HG03039 (cell line): Measurements from ENCODE around the gene PSMD8.
"Not testable (repeated sequence)": the region's sequence is repeated elsewhere in the genome, so short reads cannot be mapped to it uniquely, and the experiment has no call there.

ENCODE experiments used
- ATAC-seq: cut with Tn5 transposase; IDR thresholded peaks from one replicate; pipeline ENCODE4 v1.9.1; 2021; ENCODE audit warnings: mild to moderate bottlenecking, moderate library complexity; ENCODE audit not compliant: unreplicated experiment

The PSMD8 gene

DNA sequence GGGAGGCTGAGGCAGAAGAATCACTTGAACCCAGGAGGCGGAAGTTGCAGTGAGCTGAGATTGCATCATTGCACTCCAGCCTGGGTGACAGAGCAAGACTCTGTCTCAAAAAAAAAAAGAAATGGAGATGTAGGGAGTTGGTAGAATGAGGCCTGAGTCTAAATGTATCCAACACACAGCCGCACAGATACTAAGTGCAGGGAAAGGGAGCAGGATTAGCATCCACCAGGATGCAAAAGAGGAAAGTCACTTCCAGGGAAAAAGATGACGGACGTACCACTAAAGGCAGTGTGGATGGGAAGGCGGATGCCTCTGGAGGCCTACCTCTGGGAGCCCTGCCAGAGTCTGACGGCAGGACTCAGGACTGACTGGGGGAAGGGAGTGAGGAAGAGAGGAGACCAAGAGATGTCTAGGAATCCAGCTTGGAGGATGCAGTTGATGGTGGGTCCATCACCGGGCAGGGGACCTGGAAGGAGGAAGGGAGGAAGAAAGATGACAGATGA lies 35.3 kb downstream of the PSMD8 start:
- no peak for ATAC-seq

- ATAC-seq, result not testable (repeated sequence)
These were observed 36.0 kb downstream of the PSMD8 start for GRCh38 chr19:38410407-38410806.

DNA sequence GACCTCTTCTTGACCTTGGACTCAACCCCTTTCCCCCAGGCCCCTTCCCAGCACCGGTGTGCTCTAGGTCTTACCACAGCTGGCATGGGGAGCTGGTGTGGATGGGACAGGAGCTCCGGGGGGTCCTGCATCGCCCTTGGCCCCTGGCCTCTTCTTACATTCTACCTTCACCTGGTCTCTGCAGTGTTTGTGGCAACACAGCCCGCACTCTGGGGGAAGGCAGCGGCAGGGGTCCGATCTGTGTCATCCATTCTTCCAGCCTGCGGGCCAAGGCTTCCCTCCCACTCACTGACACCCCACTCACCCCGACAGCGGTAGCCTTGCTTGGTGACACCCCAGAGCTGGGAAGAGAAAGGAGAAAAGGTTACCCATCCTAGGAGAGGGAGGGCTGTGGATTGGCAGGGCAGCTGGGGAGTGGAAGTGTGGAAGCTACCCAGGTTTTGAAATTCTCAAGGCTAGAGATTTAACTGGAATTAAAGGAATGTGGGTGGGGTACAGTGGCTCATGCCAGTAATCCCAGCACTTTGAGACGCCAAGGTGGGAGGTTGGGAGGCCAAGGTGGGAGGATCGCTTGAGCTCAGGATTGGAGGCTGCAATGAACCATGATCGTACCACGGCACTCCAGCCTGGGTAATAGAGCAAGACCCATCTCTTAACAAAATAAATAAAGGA lies 36.8 kb downstream of the PSMD8 start:
- ATAC-seq, result no peak

- not testable (repeated sequence) for ATAC-seq
These were observed 37.5 kb downstream of the PSMD8 start for GRCh38 chr19:38411898-38412297.

GRCh38 chr19:38412491-38412890 lies 38.1 kb downstream of the PSMD8 start:
- ATAC-seq, result no peak

GRCh38 chr19:38412961-38413360 lies 38.6 kb downstream of the PSMD8 start:
- no peak for ATAC-seq

DNA sequence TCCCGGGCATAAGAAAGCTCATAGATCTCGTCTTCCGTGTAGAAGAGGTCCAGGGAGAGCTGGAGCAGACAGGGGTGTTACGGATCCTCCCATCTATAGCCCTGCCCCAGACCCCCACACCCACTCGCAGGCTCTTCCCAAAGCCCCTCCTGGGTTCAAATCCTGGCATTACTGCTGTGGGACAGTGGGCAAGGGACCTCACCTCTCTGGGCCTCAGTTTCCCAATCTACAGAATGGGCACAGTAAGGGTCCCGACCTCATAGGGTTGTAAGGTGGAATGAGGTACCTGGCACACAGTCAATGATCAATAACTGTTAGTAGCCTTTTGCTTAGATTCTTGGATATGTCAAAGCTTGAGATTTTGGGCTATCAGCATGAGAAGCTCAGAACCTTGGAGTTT lies 39.0 kb downstream of the PSMD8 start:
- no peak for ATAC-seq

- no peak for ATAC-seq
These were observed 42.8 kb downstream of the PSMD8 start for GRCh38 chr19:38417146-38417543.

DNA sequence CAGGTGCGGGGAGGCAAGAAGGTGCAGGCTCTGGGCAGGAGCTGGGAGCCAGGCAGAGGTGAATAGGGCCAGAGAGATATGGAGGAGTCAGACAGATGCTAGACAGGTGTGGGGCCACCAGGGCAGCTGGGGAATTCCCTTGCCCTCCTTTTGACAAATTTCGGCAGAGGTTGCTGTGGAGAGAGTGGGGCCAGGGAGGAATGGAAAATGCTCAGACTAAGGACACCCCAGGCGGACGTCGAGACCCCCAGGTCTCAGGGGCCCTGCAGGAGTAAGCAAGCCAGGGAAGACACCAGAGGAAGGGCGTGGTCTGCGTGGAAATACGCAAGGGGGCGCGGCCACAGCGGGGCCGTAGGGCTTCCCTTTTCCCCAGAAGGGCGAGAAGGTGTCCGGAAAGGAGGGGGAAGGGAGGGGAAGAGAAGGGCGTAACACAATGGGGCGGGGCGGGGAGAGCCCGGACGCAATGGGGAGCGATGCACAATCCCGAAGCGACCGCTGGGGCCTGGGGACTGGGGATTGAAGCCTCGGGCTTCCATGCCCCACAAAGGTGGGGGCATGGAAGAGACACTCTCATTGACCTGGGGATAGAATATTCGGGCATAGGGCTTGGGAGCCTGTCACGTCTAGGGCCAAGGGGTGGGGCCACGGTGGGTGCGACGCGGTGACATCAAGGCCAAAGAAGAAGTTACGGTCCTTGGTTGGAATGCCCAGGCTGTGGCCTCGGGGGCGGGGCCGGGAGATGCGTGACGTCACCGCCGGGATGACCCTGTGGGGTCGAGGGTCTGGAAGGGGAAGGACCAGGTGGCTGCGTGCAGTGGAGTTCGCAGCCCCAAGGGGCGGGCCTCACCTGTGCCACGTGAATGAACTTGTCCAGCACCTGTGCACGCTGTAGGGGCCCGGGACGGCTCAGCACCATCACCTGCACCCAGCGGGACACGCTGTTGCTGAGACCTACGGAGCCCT lies 43.5 kb downstream of the PSMD8 start:
- ATAC-seq, result no peak

GRCh38 chr19:38420935-38421334 lies 46.6 kb downstream of the PSMD8 start:
- ATAC-seq, result no peak

DNA sequence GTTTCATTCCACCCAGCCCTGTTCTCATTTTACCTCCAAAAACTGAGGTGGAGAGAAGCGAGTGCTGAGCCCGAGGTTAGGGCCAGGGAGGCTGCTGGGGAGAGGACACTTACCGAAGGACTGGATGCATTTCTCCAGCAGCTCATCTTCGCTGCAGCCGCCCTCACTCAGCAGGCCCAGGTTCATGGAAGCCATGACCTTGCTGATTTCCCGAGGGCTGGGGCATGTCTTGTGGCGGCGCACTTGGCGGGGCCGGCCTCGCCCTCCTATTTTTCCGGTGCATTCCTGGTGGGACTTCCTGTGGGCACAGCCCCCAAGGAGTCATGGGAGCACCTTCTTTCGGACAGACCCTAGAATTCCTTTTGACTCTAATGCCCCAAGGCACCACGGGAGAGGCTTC lies 47.5 kb downstream of the PSMD8 start:
- ATAC-seq, result no peak

GRCh38 chr19:38422438-38422837 lies 48.1 kb downstream of the PSMD8 start:
- no peak for ATAC-seq

DNA sequence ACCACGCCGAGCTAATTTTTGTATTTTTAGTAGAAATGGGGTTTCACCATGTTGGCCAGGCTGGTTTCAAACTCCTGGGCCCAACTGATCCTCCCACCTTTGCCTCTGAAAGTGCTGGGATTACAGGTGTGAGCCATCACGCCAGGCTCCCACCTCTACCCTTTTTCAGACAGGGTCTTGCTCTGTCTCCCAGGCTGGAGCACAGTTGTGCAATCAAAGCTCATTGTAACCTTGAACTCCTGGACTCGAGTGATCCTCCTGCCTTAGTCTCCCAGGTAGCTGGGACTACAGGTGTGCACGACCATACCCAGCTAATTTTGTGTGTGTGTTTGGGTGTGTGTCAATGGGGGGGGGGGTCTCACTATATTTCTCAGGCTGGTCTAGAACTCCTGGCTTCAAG lies 49.9 kb downstream of the PSMD8 start:
- no peak for ATAC-seq

GRCh38 chr19:38425222-38425809 lies 50.9 kb downstream of the PSMD8 start:
- no peak for ATAC-seq

- ATAC-seq, result no peak
These were observed 51.6 kb downstream of the PSMD8 start, which contains the start of gene RASGRP4 for GRCh38 chr19:38425810-38426466. RASGRP4 (minus strand) TSS chr19:38426219; CDS start chr19:38426091, 128 bp downstream.

DNA sequence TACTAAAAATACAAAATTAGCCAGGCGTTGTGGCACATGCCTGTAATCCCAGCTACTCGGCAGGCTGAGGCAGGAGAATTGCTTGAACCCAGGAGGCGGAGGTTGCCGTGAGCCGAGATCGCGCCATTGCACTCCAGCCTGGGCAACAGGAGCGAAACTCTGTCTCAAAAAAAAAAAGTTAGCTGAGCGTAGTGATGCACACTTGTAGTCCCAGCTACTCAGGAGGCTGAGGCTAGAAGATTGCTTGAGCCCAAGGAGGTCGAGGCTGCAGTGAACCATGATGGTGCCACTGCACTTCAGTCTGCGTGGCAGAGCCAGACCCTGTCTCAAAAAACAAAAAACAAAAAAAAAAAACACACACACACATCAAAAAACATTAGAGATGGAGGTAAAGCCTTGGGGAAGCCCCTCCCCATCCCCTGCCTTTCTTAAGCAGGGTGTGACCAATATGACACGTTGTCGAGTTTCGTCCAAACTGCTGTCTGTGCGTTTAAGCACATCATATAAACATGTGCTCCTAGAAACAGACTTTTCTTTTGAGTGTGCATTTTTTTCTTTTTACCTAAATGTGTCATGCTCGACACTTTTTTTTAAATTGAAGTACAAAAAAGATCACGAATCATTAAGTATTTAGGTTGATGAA lies 52.8 kb downstream of the PSMD8 start:
- ATAC-seq, result not testable (repeated sequence)

- ATAC-seq, result no peak
These were observed 54.9 kb downstream of the PSMD8 start for GRCh38 chr19:38429055-38429810.

- ATAC-seq, result no peak
These were observed 55.4 kb downstream of the PSMD8 start for GRCh38 chr19:38429811-38430156.

DNA sequence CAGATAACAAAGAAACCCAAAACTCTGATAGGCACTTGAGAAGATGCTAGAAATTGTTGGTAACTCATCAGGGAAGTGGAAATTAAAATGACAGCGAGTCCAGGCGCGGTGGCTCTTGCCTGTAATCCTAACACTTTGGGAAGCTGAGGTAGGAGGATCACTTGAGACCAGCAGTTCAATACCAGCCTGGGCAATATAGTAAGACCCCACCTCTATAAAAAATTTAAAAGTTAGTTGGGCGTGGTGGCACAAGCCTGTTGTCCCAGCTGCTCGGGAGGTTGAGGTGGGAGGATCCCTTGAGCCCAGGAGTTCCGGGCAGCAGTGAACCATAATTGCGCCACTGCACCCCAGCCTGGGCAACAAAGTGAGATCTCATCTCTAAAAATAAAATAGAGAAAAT lies 56.6 kb downstream of the PSMD8 start:
- ATAC-seq, result no peak

GRCh38 chr19:38433268-38433733 lies 58.9 kb downstream of the PSMD8 start, which contains the start of gene RYR1:
RYR1 (plus strand) TSS chr19:38433691; CDS start chr19:38433830, 139 bp downstream.
- ATAC-seq, result no peak
